Measurements from ENCODE around the gene GRAMD1B.

GRAMD1B gene

GRCh38 chr11:123409456-123410217 lies 20.4 kb upstream of the GRAMD1B start:
- no peak for DNase-seq (ENCODE audit: low read depth in 2 of 2)

GRCh38 chr11:123410218-123410549 lies 19.9 kb upstream of the GRAMD1B start:
- no peak for DNase-seq (ENCODE audit: low read depth in 2 of 2)

GRCh38 chr11:123413636-123414035 lies 16.4 kb upstream of the GRAMD1B start:
- no peak for DNase-seq (ENCODE audit: low read depth in 2 of 2)

DNA sequence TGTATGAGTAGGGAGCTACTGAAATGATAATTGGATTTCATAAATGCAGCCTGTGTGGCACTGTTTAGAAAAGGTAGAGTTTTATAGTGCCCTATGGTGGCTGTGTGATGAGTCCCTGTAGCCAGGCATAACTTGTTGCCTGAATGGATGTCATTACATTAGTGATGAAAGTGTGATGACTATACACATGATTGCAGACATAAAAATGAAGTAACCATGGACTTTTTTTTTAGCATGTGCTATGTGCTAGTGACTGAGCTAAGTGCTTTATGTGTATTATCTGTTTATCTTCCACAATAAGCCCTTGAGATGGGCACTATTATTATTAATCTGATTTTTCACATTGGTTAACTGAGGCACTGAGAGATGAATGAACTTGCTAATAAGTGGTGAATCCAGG lies 13.5 kb upstream of the GRAMD1B start:
- no peak for DNase-seq (ENCODE audit: low read depth in 2 of 2)

DNA sequence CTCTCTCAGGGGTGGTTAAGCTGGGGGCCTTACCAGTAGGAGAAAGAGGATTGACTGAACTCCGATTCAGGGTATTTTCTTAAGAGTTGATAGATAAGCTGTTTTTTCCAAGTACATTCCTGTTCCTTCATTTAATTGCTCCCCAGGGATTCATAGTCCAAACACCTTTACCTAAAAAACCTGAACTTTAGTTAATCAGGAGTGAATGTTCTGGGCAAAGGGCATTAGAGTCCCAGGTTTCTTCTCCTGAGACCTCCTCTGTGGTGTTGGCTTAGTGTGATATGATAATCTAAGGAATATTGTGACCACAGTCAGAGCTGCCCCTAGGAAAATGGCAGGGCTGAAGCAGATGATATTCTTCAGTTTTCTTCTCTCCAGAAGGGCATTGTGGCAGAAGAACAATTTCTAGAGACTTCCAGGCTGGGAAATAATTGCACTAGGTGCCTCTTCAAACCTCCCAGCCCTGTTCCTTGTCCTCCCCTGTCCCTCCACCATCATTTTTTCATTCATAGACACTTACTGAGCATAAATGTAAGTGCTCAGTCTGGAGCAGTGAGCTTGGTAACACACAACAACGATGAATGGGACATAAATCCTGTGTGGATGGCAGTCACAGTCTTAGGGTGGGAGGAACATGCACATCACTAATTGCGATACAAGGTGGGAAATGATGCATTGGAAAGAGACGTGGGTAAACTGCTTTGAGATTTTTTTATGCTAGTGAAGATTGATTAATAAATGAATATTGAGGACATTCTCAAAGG lies 11.5 kb upstream of the GRAMD1B start:
- no peak for DNase-seq (ENCODE audit: low read depth in 2 of 2)

DNA sequence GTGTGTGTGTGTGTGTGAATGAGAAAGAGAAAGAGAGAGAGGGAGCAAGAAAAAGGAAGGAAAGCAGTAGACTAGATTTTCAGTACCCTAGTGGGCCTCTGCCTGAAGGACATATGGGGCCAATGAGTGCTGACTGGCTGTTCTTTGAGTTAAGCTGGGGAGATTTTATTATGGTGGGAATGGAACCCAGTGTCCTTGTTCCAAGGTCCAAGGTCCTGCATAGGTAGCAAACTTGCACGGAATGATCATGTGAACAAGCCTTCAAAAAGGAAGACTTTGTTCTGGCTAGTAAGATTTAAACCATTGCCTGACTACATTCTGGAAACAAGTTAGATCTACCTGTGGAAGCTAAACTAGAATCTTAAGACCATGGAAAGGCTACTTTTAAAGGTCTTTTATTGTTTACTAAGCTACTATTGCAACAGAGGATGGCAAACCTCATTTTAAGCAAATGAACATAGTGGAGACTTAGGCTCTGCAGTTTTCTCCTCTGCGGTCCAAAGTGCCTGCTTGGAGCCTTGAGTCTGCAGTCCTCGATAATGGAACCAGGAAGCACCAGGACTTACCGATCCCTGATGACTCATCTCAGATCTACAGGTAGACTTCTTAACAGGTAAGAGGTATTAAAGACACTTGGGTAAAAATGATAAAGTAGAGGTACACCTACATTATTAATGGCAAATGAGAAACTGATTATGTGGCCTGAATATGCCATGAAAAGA lies 10.2 kb upstream of the GRAMD1B start:
- DNase-seq (ENCODE audit: low read depth in 2 of 2), result no peak

DNA sequence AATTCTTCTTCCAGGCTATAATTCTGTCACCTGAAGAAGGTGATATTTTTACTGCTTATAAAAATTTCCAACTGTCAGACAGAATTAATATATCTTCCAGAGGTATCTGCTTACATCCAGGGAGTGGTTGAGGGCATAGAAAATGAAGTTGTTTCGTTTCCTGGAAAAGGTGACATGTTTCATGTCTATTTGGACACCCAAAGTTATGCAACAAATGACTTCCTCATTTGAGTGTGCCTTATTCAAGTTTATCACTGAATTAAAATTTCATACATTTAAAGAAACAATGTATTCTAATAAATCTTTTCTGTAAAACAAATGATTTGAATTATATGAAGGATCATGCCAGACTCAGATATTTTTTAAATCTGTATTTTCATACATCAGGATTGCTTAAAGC lies 8.5 kb upstream of the GRAMD1B start:
- DNase-seq (ENCODE audit: low read depth in 2 of 2), result no peak

DNA sequence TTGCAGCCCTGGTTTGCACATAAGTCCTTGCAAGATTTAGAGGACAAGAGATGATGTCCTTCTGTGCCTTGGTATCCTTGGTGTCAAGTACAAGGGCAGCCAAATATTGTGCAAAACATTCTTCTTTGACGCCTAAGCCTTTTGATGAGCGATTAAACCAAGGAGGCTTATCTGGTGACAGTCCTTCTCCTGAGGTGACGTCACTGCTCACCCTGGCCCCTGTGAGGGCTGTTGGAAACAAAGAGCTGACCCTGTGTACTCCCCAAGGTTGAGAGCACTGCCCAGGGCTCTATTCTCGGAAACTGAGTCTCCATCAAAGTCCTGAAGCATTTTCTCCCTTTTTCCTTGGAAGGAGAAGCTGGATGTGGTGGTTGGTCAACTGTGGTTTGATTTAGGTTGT lies 4.7 kb upstream of the GRAMD1B start:
- no peak for DNase-seq (ENCODE audit: low read depth in 2 of 2)

- DNase-seq (ENCODE audit: low read depth in 2 of 2), result no peak
These were observed 3.3 kb upstream of the GRAMD1B start for GRCh38 chr11:123426789-123427188.

DNA sequence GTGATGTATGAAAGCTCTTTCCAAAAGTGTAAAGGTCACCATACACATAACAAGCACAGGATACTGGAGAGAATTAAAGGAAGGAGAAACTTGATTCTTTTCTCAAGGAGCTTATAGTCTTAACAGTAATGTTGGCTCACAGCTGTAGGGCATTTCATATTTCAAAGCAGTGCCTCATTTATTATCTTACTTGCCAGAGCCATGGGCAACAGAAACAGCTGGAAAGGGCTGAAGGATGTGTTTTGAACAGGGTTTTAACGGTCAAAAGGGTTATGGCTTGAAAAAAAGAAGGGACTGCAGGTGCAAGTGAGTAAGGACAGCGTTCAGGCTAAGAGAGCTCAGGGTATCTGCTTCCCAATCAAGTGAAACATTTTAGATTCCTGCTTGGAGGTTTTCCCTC lies 2.7 kb upstream of the GRAMD1B start:
- no peak for DNase-seq (ENCODE audit: low read depth in 2 of 2)

DNA sequence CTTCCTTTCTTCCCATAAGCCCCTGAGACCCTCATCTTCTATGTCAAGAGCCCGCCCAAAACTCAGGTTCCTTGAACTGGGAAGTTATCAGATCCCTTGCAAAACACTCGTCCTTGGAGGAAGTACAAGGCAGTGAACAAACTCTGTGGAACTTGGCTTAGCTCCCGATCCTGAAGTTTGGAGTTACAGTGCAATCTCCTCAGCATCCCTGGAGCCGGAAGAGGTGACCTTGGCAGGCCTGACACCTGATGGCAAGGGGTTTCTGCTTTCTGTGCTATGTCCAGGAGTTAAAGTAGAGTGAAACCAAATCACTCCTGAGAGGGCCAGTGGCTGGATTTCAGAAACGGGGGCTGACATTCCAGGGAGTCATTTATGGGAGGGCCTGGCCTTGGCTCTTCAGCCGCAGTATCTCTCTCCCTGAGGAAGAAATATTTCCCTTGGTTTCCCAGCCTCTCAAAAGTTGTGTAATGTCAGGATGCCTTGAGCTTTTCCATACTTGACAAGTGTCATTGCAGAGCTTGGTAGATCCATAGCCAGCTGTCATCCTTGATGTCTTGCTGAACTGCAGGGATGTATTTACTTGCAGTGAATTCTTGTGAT lies 1.9 kb upstream of the GRAMD1B start:
- DNase-seq (ENCODE audit: low read depth in 2 of 2), result no peak

- DNase-seq (ENCODE audit: low read depth in 2 of 2), result no peak
These were observed 733 bp upstream of the GRAMD1B start for GRCh38 chr11:123429336-123429735.

- DNase-seq (ENCODE audit: low read depth in 2 of 2), result peak; percentile 41 to 44
These were observed 840 bp downstream of the GRAMD1B start for GRCh38 chr11:123430721-123431497.

- DNase-seq (ENCODE audit: low read depth in 2 of 2), result no peak
These were observed 1.6 kb downstream of the GRAMD1B start for GRCh38 chr11:123431619-123432018.

- no peak for DNase-seq (ENCODE audit: low read depth in 2 of 2)
These were observed 4.2 kb downstream of the GRAMD1B start for GRCh38 chr11:123434262-123434661.

- DNase-seq (ENCODE audit: low read depth in 2 of 2), result no peak
These were observed 4.8 kb downstream of the GRAMD1B start for GRCh38 chr11:123434911-123435310.

DNA sequence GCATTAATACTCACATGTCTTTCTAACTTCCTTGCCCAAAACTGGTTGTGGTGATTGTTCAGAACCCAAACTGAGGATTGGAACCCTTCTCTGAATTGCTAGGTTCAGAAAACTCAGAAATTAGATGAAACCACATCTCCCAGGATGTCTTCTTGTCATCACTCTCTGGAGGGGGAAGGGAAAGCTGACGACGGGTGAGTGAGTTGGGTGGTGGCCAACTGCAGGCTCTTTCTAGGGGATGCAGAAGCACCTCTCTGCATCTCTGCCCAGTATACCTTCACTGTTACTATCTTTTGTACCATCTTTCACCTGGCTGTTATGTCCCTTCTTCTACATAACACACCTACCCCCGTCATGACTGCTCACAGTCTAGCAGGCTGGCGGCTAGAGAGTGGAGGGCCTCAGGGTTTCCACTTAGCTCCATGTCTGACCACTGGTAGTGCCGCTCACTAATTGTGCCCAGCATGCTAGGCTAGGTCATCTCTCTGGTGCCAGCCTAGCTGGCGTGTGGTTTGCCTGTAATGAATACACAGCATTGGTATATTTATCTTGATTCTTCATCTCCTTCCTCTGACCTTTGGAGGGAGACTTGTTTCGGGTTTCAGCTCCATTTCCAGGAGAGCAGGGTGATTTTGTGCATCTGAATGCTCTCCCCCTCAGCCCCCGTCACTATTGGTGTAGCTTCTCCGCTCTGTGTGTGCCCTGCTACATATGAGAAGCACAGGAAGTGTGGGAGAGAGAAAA lies 7.3 kb downstream of the GRAMD1B start:
- no peak for DNase-seq (ENCODE audit: low read depth in 2 of 2)

DNA sequence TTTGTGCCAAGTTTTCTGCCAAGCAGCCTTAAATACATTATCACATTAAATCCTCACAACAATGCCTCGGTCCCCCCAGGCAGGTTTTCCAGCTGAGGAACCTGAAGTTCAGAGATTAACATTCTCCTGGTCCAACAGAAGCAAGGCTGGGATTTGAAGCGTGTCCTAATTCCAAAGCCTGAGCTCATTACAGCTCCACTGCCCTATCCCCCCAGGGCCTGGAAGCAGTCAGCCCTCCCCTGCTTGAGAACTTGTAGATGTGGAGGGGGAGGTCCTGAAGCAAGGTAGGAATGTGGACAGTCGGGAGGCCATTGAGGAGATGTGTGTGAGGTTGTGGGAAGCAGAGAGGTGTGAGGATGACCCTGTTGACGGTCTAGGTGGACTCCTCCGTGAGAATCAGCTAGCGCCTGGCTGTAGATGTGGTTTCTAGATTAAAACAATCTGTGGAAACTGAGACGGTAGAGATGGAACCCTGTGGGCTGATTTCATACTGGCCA lies 8.1 kb downstream of the GRAMD1B start:
- no peak for DNase-seq (ENCODE audit: low read depth in 2 of 2)

GRCh38 chr11:123439616-123440015 lies 9.5 kb downstream of the GRAMD1B start:
- DNase-seq (ENCODE audit: low read depth in 2 of 2), result no peak

- no peak for DNase-seq (ENCODE audit: low read depth in 2 of 2)
These were observed 11.1 kb downstream of the GRAMD1B start for GRCh38 chr11:123441161-123441560.
